ENCODE measurements around the gene ZDHHC16.

GRCh38 chr10:97502916-97503315 lies 56.9 kb downstream of the ZDHHC16 start:
- TF ChIP-seq CTCF (IDR thresholded peaks at IDR 0.05) (no peak), EZH2 (IDR thresholded peaks at IDR 0.05; ENCODE audit: borderline replicate concordance, insufficient read depth, low read depth, low read length, poor library complexity, severe bottlenecking) (no peak)

Data from B cell (primary cell).